K562 (cell line): ENCODE results near the gene SCTR. TPM values are rescaled to one million over a fixed set of nuclear protein-coding genes. Genes with fewer than 3 reads are reported as not detected.

Experiments
- ATAC-seq: fragments of 200-7000 bp; cut with Tn5 transposase; 3 replicates; pipeline ENCODE4 v1.9.1; 2020; ENCODE audit warnings: moderate library complexity
- BruUV-seq: library from RNA; stranded (reverse); fragments of 400-500 nt; replicated peaks from 2 replicates; lab custom pipeline; 2021; lab: Mats Ljungman, UMichigan
- CTCF ChIA-PET: fragments of 300-600 bp; formaldehyde crosslinking; extraction: SDS; loops from one replicate; lab custom pipeline; 2021; ENCODE audit warnings: low intra/inter-chr PET ratio; lab: Yijun Ruan, JAX
- POLR2A ChIA-PET: fragments of 300-600, 350-650 bp; sonication (Branson Sonifier 250); formaldehyde crosslinking; extraction: SDS; loops from one replicate; lab custom pipeline; 2021; ENCODE audit warnings: antibody characterized with exemption, inconsistent platforms; lab: Yijun Ruan, JAX
- DNase-seq, 4 experiments: peaks; one replicate each; pipeline versions ENCODE4 v3.0.0 to v3.0.0-alpha.2; 2011 to 2018; ENCODE audit warnings: low spot score in 3 of 4, mixed read lengths in 3 of 4; ENCODE audit errors: extremely low read depth in 1 of 4
- FAIRE-seq: peaks from 2 replicates; lab custom pipeline; 2011; peaks lifted over from hg19 to GRCh38; lab: Jason Lieb, UNC
- H2AFZ ChIP-seq: 2 replicates; pipeline ENCODE4 v1.6.0; 2011; ENCODE audit warnings: low read depth, low read length, control low read depth, inconsistent platforms
- H3K27ac ChIP-seq: fragments of 200-600 bp; 3 replicates; pipeline ENCODE4 v1.8.0; 2011; ENCODE audit warnings: low read depth, mild to moderate bottlenecking, control low read depth, inconsistent platforms, low read length, moderate library complexity, mixed read lengths; ENCODE audit errors: extremely low read depth
- H3K27me3 ChIP-seq, 2 experiments: fragments of 300-600 bp in 1 of 2; 2 replicates in 1 of 2; 3 replicates in 1 of 2; pipeline versions ENCODE4 v1.6.0 to v1.8.0; 2011; ENCODE audit warnings: inconsistent platforms in 2 of 2, low read length in 2 of 2, mild to moderate bottlenecking in 1 of 2, mixed read lengths in 1 of 2, moderate library complexity in 1 of 2; ENCODE audit not compliant: control insufficient read depth in 2 of 2, insufficient read depth in 2 of 2
- H3K36me3 ChIP-seq: fragments of 300-600 bp; 3 replicates; pipeline ENCODE4 v1.8.0; 2011; ENCODE audit warnings: mild to moderate bottlenecking, low read length, inconsistent platforms; ENCODE audit not compliant: control insufficient read depth, insufficient read depth
- H3K4me1 ChIP-seq, 2 experiments: fragments of 200-600 bp in 1 of 2; replicated peaks in 1 of 2; 2 replicates in 1 of 2; 3 replicates in 1 of 2; pipeline versions ENCODE4 v1.5.1 to v1.8.0; 2011; ENCODE audit warnings: inconsistent platforms in 2 of 2, low read length in 2 of 2, mild to moderate bottlenecking in 1 of 2, mixed read lengths in 1 of 2, moderate library complexity in 1 of 2; ENCODE audit not compliant: control insufficient read depth in 2 of 2, insufficient read depth in 2 of 2
- H3K4me2 ChIP-seq: 2 replicates; pipeline ENCODE4 v1.6.1; 2011; ENCODE audit warnings: low read length, control low read depth, inconsistent platforms, mixed read lengths; ENCODE audit not compliant: insufficient read depth
- H3K4me3 ChIP-seq: fragments of 200-600 bp; sonication (generic), shearing (Covaris generic); 2 replicates; pipeline ENCODE4 v1.5.1; 2016; ENCODE audit warnings: control low read depth, inconsistent platforms
- H3K79me2 ChIP-seq: fragments of 200-600 bp; 3 replicates; pipeline ENCODE4 v1.8.0; 2011; ENCODE audit warnings: low read length, inconsistent platforms; ENCODE audit not compliant: control insufficient read depth, insufficient read depth
- H3K9ac ChIP-seq, 2 experiments: 2 replicates each; pipeline versions ENCODE4 v1.6.0 to v1.6.1; 2011; ENCODE audit warnings: low read depth in 2 of 2, low read length in 2 of 2, control low read depth in 1 of 2, inconsistent platforms in 1 of 2, mild to moderate bottlenecking in 1 of 2, mixed read lengths in 1 of 2; ENCODE audit not compliant: insufficient read depth in 1 of 2
- H3K9me1 ChIP-seq: one replicate; pipeline ENCODE4 v1.6.0; 2011; ENCODE audit warnings: inconsistent platforms, mild to moderate bottlenecking, low read length, moderate library complexity; ENCODE audit not compliant: control insufficient read depth, insufficient read depth
- H3K9me3 ChIP-seq: replicated peaks from 2 replicates; pipeline ENCODE4 v1.5.1; 2011; ENCODE audit warnings: low read depth, low read length, inconsistent platforms; ENCODE audit not compliant: control insufficient read depth, insufficient read depth
- H4K20me1 ChIP-seq: replicated peaks from 2 replicates; pipeline ENCODE4 v1.6.1; 2011; ENCODE audit warnings: low read length, inconsistent platforms, mixed read lengths; ENCODE audit not compliant: control insufficient read depth, insufficient read depth
- HIVEP1 ChIP-seq: fragments of 250-450 bp; sonication (Bioruptor Pico); IDR thresholded peaks from 2 replicates; pipeline ENCODE4 v1.4.0; 2020; ENCODE audit warnings: mild to moderate bottlenecking
- KLF16 ChIP-seq: IDR thresholded peaks from 2 replicates; pipeline ENCODE4 v1.6.1; 2016; ENCODE audit warnings: antibody characterized with exemption
- L3MBTL2 ChIP-seq: fragments of 450-650 bp; IDR thresholded peaks from 2 replicates; pipeline ENCODE4 v1.6.1; 2016; ENCODE audit warnings: mild to moderate bottlenecking, moderate library complexity
- NCOR1 ChIP-seq: fragments of 450-650 bp; IDR thresholded peaks from 2 replicates; pipeline ENCODE4 v1.6.1; 2016; ENCODE audit warnings: mild to moderate bottlenecking, moderate library complexity
- TAF7 ChIP-seq: fragments of 450-650 bp; IDR thresholded peaks from 2 replicates; pipeline ENCODE4 v1.6.1; 2016; ENCODE audit warnings: missing genetic modification characterization, missing compliant biosample characterization
- TARDBP ChIP-seq: fragments of 450-650 bp; IDR thresholded peaks from 2 replicates; pipeline ENCODE4 v1.6.1; 2016
- ZKSCAN1 ChIP-seq: fragments of 150-350 bp; IDR thresholded peaks from 2 replicates; pipeline ENCODE4 v1.6.1; 2016; ENCODE audit warnings: low read depth, low read length
- ZNF444 ChIP-seq: fragments of 250-450 bp; sonication (Bioruptor Pico); IDR thresholded peaks from 2 replicates; pipeline ENCODE4 v1.4.0; 2020; ENCODE audit warnings: mild to moderate bottlenecking, moderate library complexity
- WGBS: fragments of 100-300 bp; shearing (Covaris generic); methylation state at CpG from one replicate; pipeline ENCODE4 v1.1.6; 2016; ENCODE audit warnings: low coverage, mixed read lengths; ENCODE audit not compliant: insufficient coverage; ENCODE audit errors: missing lambda C conversion rate; 5-methylcytosine and 5-hydroxymethylcytosine counted together
- in situ Hi-C: fragments of 300-500 bp; cut with MboI; formaldehyde crosslinking; loops from 4 replicates; pipeline ENCODE4 v1.15.0; 2018; ENCODE audit warnings: inconsistent platforms, mixed read lengths
- intact Hi-C: fragments of 100-400 bp; cut with micrococcal nuclease; formaldehyde crosslinking; loops from 2 replicates; pipeline ENCODE4 v1.14.2; 2022
- polyA plus RNA-seq, 8 experiments: library from polyadenylated mRNA; depleted of rRNA in 4 of 8; stranded (reverse) in 5 of 8; unstranded in 3 of 8; fragments of >200 nt; fragmentation: Nextera tagmentation in 2 of 8; fragmentation: Illumina TruSeq in 1 of 8; extraction: Ambion mirVana in 2 of 8; extraction: Trizol in 1 of 8; gene quantifications; 2 replicates each; pipeline versions ENCODE4 v1.2.1 to v1.2.3, GENCODE V29; 2011 to 2014; ENCODE audit warnings: inconsistent platforms in 1 of 8, missing spikeins in 1 of 8
- total RNA-seq, 7 experiments: library from RNA; depleted of rRNA in 6 of 7; stranded (reverse); fragments of >200 nt in 6 of 7; fragmentation: Illumina TruSeq in 2 of 7; extraction: Trizol in 2 of 7; gene quantifications; 2 replicates each; pipeline versions ENCODE4 v1.2.1 to v1.2.3, GENCODE V29; 2011 to 2021; ENCODE audit warnings: low replicate concordance in 1 of 7

SCTR gene
- total and polyA plus RNA-seq, 9 of the 15 experiments (the other 6 are each of a cell fraction or from before 2014, with no cell fraction given), result not detected

- no peaks in the 10 kb centered on the region for H4K20me1 ChIP-seq
These were observed 101.7 kb downstream of the SCTR start for GRCh38 chr2:119422360-119423107.

GRCh38 chr2:119421741-119422140 lies 102.5 kb downstream of the SCTR start:
- intact Hi-C loops (no loop called here), in situ Hi-C loops (no loop called here)
- BruUV-seq, result no TSS peak
- TF ChIP-seq TARDBP (no peak), NCOR1 (no peak), TAF7 (no peak), L3MBTL2 (no peak), ZKSCAN1 (no peak), ZNF444 (no peak), KLF16 (no peak)

More at GRCh38 chr2:119422360-119423107, 101.7 kb downstream of the SCTR start:
- Histone ChIP-seq H3K4me3 (no peak overlapping the region), H2AFZ (no peak overlapping the region), H3K4me2 (no peak overlapping the region), H3K27ac (no peak overlapping the region), H3K79me2 (no peaks in the 10 kb centered on the region), H3K36me3 (no peaks in the 10 kb centered on the region), H3K4me1 (0 out of 5 replicates have a peak, but pooled peaks cover 0 to 4% of the 10 kb centered on the region in 2 experiments), H3K27me3 (peaks cover 16 to 32% of the 10 kb centered on the region in 2 experiments; a peak in 4 of 5 replicates), H3K9me1 (no peaks in the 10 kb centered on the region), H3K9ac (no peak overlapping the region), H3K9me3 (no peaks in the 10 kb centered on the region)
- ATAC-seq, result no peak
- in situ Hi-C loops (no loop called here), intact Hi-C loops (no loop called here)
- POLR2A ChIA-PET, result interaction anchor here (1.0 kb wide), 1 partner anchor 9 kb away, joined by 3 read pairs; the partner anchor contains the start of gene TMEM37
- no peak for TF ChIP-seq HIVEP1 (CRISPR knock-in tag)
- FAIRE-seq, result no peak
- WGBS, result 6% methylated on average over 7 of the region's 7 CpGs
- CTCF ChIA-PET, result no interaction called here
- no peak for DNase-seq
- BruUV-seq, result no TSS peak

More at GRCh38 chr2:119421741-119422140, 102.5 kb downstream of the SCTR start:
- no peak for FAIRE-seq
- H4K20me1 ChIP-seq, result no peaks in the 10 kb centered on the region
- no peaks in the 10 kb centered on the region for H3K79me2 ChIP-seq
- H3K4me2 ChIP-seq, result no peak overlapping the region
- no peak for ATAC-seq
- ChIA-PET POLR2A (no interaction called here), CTCF (no interaction called here)
- H3K9ac ChIP-seq, result no peak overlapping the region
- no peak overlapping the region for H2AFZ ChIP-seq
- H3K9me3 ChIP-seq, result no peaks in the 10 kb centered on the region
- no peaks in the 10 kb centered on the region for H3K9me1 ChIP-seq
- 0 out of 5 replicates have a peak, but pooled peaks cover 0 to under 1% of the 10 kb centered on the region in 2 experiments for H3K4me1 ChIP-seq
- H3K36me3 ChIP-seq, result no peaks in the 10 kb centered on the region
- no peak overlapping the region for H3K4me3 ChIP-seq
- no peak overlapping the region for H3K27ac ChIP-seq
- peaks cover 14 to 28% of the 10 kb centered on the region in 2 experiments; a peak in 4 of 5 replicates for H3K27me3 ChIP-seq
- DNase-seq, result no peak
